NB4 (cell line): ENCODE results near the gene PTRH1.

ENCODE experiments used
- DNase-seq: peaks from one replicate; pipeline ENCODE4 v3.0.0; 2010; ENCODE audit warnings: low read depth
- H3K4me3 ChIP-seq: one replicate; pipeline ENCODE4 v1.5.1; 2011; ENCODE audit warnings: mild to moderate bottlenecking, low read depth, low read length, moderate library complexity
- MYC ChIP-seq: IDR thresholded peaks from 2 replicates; pipeline ENCODE4 v1.6.1; 2011; ENCODE audit warnings: low read depth, low read length
- POLR2A ChIP-seq: IDR thresholded peaks from 2 replicates; pipeline ENCODE4 v1.6.1; 2011; ENCODE audit warnings: mild to moderate bottlenecking; ENCODE audit not compliant: insufficient read length; ENCODE audit errors: extremely low read depth
- TF ChIP-seq, protein P1 (sequence below): IDR thresholded peaks from 2 replicates; pipeline ENCODE4 v1.6.1; 2011; ENCODE audit warnings: low read depth, low read length
- TF ChIP-seq, protein P2 (sequence below): IDR thresholded peaks from one replicate; pipeline ENCODE4 v1.5.1; 2012; ENCODE audit warnings: low read depth, low read length

Gene PTRH1

DNA sequence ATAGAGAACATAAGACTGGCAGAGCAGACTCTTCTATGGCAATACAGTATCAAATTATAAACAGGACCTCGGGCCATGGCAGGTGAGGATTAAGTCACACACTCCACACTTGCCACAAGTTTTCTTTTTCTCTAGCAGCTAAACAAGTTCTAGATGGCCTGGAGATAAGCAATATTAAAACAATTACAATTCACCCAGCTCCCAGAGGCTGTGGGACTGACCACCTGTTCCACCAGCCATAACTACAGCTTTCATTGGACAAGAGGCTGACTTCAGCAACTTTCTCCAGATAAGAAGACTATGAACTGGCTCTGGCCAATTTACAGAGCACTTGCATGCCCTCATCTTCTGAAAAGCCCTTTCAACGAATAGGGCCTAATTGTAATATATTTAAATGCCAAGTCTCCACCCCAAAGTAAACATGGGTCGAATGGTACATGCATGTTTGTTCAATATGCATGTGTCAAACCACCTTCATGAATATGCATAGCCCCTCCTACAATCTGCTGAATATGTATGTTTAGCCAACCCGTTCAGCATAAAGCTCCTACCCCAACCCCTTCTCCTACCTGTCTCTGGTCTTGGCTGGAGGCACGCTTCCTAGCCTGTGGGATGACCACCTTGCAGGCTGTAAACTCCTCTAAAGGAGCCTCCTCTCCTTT lies 14.7 kb downstream of the PTRH1 start:
- DNase-seq: no peak
- TF ChIP-seq, protein P1, sequence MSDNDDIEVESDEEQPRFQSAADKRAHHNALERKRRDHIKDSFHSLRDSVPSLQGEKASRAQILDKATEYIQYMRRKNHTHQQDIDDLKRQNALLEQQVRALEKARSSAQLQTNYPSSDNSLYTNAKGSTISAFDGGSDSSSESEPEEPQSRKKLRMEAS: no peak
- TF ChIP-seq, protein P2, sequence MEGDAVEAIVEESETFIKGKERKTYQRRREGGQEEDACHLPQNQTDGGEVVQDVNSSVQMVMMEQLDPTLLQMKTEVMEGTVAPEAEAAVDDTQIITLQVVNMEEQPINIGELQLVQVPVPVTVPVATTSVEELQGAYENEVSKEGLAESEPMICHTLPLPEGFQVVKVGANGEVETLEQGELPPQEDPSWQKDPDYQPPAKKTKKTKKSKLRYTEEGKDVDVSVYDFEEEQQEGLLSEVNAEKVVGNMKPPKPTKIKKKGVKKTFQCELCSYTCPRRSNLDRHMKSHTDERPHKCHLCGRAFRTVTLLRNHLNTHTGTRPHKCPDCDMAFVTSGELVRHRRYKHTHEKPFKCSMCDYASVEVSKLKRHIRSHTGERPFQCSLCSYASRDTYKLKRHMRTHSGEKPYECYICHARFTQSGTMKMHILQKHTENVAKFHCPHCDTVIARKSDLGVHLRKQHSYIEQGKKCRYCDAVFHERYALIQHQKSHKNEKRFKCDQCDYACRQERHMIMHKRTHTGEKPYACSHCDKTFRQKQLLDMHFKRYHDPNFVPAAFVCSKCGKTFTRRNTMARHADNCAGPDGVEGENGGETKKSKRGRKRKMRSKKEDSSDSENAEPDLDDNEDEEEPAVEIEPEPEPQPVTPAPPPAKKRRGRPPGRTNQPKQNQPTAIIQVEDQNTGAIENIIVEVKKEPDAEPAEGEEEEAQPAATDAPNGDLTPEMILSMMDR: no peak
- H3K4me3 ChIP-seq: no peak overlapping the region

DNA sequence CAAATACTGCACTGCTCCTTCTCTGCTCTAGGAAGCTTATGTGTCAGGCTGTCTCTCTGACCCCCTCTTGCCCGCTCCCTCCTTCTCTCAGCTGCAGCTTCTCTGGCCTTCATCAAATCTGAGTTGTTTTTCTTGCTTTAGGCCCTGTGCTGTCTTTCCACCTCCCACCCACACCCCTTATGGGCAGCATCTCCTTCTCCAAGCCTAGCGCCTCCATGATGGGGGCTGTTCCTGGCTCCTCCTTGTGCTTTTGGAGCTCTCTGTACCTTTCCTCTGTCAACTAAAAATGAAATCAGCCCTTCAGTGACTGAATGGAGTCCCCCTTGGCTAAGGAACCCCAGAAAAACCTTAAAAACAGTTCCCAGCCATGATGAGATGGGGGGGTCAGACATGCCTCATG lies 15.3 kb downstream of the PTRH1 start:
- TF ChIP-seq MYC (no peak), POLR2A (no peak)
- TF ChIP-seq, protein P1: no peak
- TF ChIP-seq, protein P2: no peak
- H3K4me3 ChIP-seq: no peak overlapping the region
- no peak for DNase-seq

DNA sequence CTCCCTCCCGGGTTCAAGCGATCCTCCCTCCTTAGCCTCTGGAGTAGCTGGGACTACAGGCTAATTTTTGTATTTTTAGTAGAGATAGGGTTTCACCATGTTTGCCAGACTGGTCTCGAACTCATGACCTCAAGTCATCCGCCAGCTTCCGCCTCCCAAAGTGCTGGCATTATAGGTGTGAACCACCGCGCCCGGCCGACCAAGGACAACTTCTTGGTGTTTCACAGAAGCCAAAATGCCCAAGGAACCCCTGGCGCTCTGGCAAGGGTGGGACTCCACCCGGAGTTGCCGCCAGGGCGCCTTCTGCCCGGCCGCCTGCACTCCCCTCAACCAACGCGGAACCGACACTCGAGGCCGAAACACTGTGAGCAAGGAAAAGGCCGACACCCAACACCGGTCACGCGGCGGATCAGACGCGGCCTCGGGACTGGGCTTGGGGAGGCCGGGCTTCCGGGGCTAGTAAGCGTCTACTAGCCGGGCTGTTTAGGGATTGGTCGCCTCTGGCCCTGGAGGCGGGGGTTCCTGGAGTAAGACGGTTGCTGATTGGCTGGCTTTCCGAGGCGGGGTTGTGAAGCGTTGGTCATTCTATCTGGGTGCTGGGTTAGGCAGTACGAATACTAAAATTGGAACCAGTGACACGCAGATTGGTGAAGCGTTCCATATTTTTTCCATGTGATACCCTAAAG lies 16.3 kb downstream of the PTRH1 start:
- no peak for TF ChIP-seq MYC
- TF ChIP-seq POLR2A: no peak
- TF ChIP-seq, protein P2: no peak
- TF ChIP-seq, protein P1: no peak
- no peak overlapping the region for H3K4me3 ChIP-seq
- DNase-seq: no peak

DNA sequence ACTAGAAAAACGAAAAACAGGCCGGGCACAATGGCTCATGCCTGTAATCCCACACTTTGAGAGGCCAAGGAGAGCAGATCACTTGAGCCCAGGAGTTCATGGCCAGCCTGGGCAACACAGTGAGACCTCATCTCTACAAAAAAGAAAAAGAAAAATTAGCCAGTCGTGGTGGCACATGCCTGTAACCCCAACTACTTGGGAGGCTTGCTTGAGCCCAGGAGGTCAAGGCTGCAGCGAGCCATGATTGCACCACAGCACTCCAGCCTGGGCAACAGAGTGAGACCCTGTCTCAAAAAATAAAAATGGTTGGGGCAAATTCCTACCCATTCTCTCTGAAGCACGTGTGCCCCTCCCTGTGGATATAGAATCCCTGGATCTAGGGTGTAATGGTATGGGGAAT lies 17.1 kb downstream of the PTRH1 start:
- H3K4me3 ChIP-seq: no peak overlapping the region
- TF ChIP-seq, protein P2: no peak
- TF ChIP-seq MYC (no peak), POLR2A (no peak)
- TF ChIP-seq, protein P1: no peak
- no peak for DNase-seq

DNA sequence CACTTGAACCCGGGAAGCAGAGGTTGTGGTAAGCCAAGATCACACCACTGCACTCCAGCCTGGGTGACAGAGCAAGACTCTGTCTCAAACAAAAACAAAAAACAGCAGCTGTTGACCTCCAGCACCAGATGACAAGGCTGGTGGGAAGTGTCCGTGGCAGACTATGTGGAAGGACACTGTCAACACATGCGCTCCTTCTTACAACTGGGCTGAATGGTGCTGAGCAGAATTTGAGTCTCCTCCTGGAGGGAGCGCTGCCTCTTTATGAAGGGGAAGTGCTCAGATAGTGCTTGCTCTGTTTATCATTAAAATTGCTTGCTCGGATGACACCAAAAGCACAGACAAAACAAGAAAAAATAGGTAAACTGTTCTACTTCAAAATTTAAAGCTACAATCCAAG lies 17.9 kb downstream of the PTRH1 start:
- no peak for DNase-seq
- no peak overlapping the region for H3K4me3 ChIP-seq
- TF ChIP-seq, protein P2: no peak
- TF ChIP-seq POLR2A (no peak), MYC (no peak)
- TF ChIP-seq, protein P1: no peak
